T-helper 2 cell treated with Interferon-gamma antibody and Interleukin-4, amounts not matched to agents 5 μg/mL and 100 μg/mL, for 36 hours (primary cell): ENCODE data around the gene DAPK1.
"Not testable (repeated sequence)": the region's sequence is repeated elsewhere in the genome, so short reads cannot be mapped to it uniquely, and the experiment has no call there.

Experiments
- DNase-seq: peaks from one replicate; pipeline ENCODE4 v3.0.0; 2021; ENCODE audit warnings: low spot score
- H3K27ac Mint-ChIP-seq: one replicate; pipeline ENCODE4 v1.8.0; 2021; ENCODE audit warnings: mild to moderate bottlenecking, mixed read lengths
- H3K27me3 Mint-ChIP-seq: one replicate; pipeline ENCODE4 v1.8.0; 2021; ENCODE audit warnings: low read depth, mixed read lengths
- H3K36me3 Mint-ChIP-seq: one replicate; pipeline ENCODE4 v1.8.0; 2021; ENCODE audit warnings: low read depth, mixed read lengths
- H3K4me1 Mint-ChIP-seq: one replicate; pipeline ENCODE4 v1.8.0; 2021; ENCODE audit warnings: low read depth, mixed read lengths
- H3K4me3 Mint-ChIP-seq: one replicate; pipeline ENCODE4 v1.8.0; 2022; ENCODE audit warnings: mild to moderate bottlenecking, moderate library complexity, mixed read lengths
- H3K9me3 Mint-ChIP-seq: one replicate; pipeline ENCODE4 v1.8.0; 2021; ENCODE audit warnings: mixed read lengths

Gene DAPK1

GRCh38 chr9:87744247-87744646 is 246.6 kb downstream of the DAPK1 start:
- not testable (repeated sequence) for H3K36me3 Mint-ChIP-seq, H3K27ac Mint-ChIP-seq, H3K9me3 Mint-ChIP-seq, H3K4me1 Mint-ChIP-seq, H3K4me3 Mint-ChIP-seq, DNase-seq
- H3K27me3 Mint-ChIP-seq: peaks cover 23% of the 10 kb centered on the region

GRCh38 chr9:87746186-87746585 is 248.5 kb downstream of the DAPK1 start:
- H3K36me3 Mint-ChIP-seq: no peaks in the 10 kb centered on the region
- H3K4me3 Mint-ChIP-seq: no peak overlapping the region
- H3K9me3 Mint-ChIP-seq: peaks cover 4% of the 10 kb centered on the region
- no peak overlapping the region for H3K27ac Mint-ChIP-seq
- peaks cover 8% of the 10 kb centered on the region for H3K4me1 Mint-ChIP-seq
- DNase-seq: no peak
- peaks cover 16% of the 10 kb centered on the region for H3K27me3 Mint-ChIP-seq

- H3K4me1 Mint-ChIP-seq: no peaks in the 10 kb centered on the region
Measured at GRCh38 chr9:87748881-87749280, 251.2 kb downstream of the DAPK1 start.

GRCh38 chr9:87749335-87750035 is 251.8 kb downstream of the DAPK1 start:
- H3K27me3 Mint-ChIP-seq: peaks cover 16% of the 10 kb centered on the region
- H3K36me3 Mint-ChIP-seq: no peaks in the 10 kb centered on the region
- H3K27ac Mint-ChIP-seq: no peak overlapping the region
- DNase-seq: no peak
- no peak overlapping the region for H3K4me3 Mint-ChIP-seq
- no peaks in the 10 kb centered on the region for H3K4me1 Mint-ChIP-seq
- peaks cover 10% of the 10 kb centered on the region for H3K9me3 Mint-ChIP-seq

More at GRCh38 chr9:87748881-87749280, 251.2 kb downstream of the DAPK1 start:
- H3K9me3 Mint-ChIP-seq: peaks cover 10% of the 10 kb centered on the region
- H3K27ac Mint-ChIP-seq: no peak overlapping the region
- no peaks in the 10 kb centered on the region for H3K36me3 Mint-ChIP-seq
- no peak for DNase-seq
- H3K4me3 Mint-ChIP-seq: no peak overlapping the region
- H3K27me3 Mint-ChIP-seq: peaks cover 16% of the 10 kb centered on the region

- peaks cover 18% of the 10 kb centered on the region for H3K9me3 Mint-ChIP-seq
- no peaks in the 10 kb centered on the region for H3K4me1 Mint-ChIP-seq
- no peaks in the 10 kb centered on the region for H3K36me3 Mint-ChIP-seq
- peaks cover 15% of the 10 kb centered on the region for H3K27me3 Mint-ChIP-seq
- H3K4me3 Mint-ChIP-seq: no peak overlapping the region
- DNase-seq: no peak
- no peak overlapping the region for H3K27ac Mint-ChIP-seq
Measured at GRCh38 chr9:87750726-87751125, 253.1 kb downstream of the DAPK1 start.

GRCh38 chr9:87751423-87751822 is 253.8 kb downstream of the DAPK1 start:
- no peaks in the 10 kb centered on the region for H3K36me3 Mint-ChIP-seq
- no peak overlapping the region for H3K4me3 Mint-ChIP-seq
- no peak overlapping the region for H3K27ac Mint-ChIP-seq
- H3K27me3 Mint-ChIP-seq: peaks cover 13% of the 10 kb centered on the region
- peaks cover 18% of the 10 kb centered on the region for H3K9me3 Mint-ChIP-seq
- no peaks in the 10 kb centered on the region for H3K4me1 Mint-ChIP-seq
- no peak for DNase-seq

GRCh38 chr9:87751868-87752267 is 254.2 kb downstream of the DAPK1 start:
- Mint-ChIP-seq H3K27ac (no peak overlapping the region), H3K9me3 (peaks cover 18% of the 10 kb centered on the region), H3K27me3 (peaks cover 13% of the 10 kb centered on the region), H3K4me3 (no peak overlapping the region), H3K36me3 (no peaks in the 10 kb centered on the region), H3K4me1 (no peaks in the 10 kb centered on the region)
- DNase-seq: no peak

- Mint-ChIP-seq H3K27me3 (peaks cover 9% of the 10 kb centered on the region), H3K4me1 (no peaks in the 10 kb centered on the region), H3K36me3 (no peaks in the 10 kb centered on the region), H3K9me3 (peaks cover 18% of the 10 kb centered on the region), H3K27ac (no peak overlapping the region), H3K4me3 (no peak overlapping the region)
- no peak for DNase-seq
Measured at GRCh38 chr9:87753313-87753712, 255.6 kb downstream of the DAPK1 start.
